RCC 7860 (cell line): ENCODE data around the gene IMP3.

Source experiments
- DNase-seq: peaks from one replicate; pipeline ENCODE4 v3.0.0-alpha.2; 2015; ENCODE audit warnings: low spot score
- FAIRE-seq: peaks from 2 replicates; lab custom pipeline; 2012; peaks lifted over from hg19 to GRCh38; lab: Jason Lieb, UNC

IMP3 gene

DNA sequence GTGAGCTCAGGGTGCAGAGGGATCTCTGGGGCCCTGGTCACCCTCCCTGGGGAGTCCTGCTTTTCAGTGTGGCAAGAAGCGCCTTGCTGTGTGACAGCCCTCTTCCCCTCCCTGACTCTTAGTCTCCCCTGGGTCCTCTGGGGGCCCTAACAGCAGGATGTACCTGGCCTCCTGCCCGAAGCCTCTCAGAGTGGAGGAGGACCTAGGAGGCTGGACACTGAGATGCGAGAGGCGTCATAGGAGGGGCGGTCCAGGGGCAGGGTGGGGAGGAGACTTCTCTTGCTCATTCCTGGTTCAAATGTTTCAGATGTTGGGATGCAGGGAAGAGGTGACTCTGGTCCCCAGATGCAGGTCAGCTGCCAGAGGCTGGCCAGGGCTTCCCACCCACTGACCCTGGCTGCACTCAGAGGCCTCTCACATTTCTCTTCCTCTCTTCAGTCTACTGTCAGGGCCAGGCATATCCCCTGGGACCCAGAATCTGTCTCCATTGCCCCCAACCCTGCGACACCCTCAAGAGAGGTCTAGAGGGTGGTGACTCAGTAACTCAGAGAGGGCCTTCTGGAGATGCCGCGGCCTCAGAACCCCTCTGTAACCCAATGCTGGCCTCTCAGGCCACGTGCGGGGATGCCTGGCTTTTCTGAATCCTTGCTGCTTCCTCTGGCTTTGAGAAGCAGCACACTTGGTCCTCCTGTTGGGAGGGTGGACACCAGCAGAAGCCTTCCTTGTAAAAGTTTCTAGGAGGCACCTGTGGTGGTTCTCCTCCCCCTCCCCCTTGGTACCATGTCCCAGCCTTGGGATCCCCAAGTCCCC is 33.6 kb upstream of the IMP3 start:
- no peak for FAIRE-seq
- no peak for DNase-seq

GRCh38 chr15:75672646-75673425 is 32.8 kb upstream of the IMP3 start:
- FAIRE-seq (no peak), DNase-seq (no peak)

DNA sequence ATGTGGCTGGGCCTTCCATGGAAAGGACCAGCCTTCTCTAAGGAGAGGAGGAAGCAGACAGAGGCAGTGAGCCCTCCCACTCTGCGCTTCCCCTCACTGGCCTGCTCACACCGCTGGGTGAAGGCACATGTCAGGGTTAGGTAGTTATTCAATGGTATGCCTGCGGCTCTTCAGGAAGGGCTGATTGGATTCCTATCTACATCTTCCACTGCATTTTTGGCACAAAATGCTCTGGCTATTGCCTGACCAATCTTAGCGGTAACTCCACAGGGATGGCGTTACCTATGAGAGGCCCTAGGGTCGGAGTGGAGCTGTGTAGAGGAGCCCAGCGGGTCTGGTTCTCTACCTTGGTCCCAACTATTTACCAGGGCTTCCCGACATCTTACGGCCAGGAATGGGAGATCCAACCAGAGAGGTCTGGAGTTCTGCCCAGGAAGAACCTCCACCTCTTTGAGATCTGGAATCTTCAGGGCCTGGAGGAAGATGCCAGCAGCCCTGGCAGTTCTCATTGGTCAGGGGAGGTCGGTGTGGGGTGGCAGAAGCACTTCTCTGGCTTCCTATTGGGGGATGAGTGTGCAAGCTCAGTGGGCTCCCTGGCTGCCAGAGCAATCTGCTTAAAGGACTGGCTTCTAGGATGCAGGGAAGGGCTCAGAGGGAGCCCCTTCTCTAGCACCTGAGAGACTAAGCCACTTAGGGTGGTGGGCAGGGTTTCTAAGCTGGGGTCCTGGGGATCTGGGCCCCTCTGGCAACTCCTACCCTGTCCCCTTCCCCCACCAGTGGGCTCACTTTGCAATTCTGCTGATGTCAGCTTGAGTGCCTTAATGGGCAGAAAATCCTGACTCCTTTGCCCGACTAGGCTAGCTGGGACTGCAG is 31.9 kb upstream of the IMP3 start:
- no peak for FAIRE-seq
- no peak for DNase-seq

DNA sequence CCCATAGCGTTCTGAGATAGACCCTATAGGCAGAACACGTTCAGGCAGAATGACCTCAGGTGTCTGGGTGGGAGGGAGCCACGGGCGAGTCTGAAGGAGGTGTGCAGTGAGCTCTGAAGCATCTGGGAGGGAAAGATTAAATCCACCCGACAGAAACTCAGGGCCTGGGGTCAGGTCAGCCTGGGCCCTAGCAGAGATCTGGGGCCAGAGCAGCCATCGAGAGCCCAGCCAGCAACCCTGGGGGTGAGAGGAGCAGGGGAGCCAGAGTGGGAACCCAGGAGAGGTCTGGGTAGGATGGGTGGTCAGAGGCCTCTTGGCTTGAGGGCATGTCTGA is 29.8 kb upstream of the IMP3 start:
- DNase-seq (no peak), FAIRE-seq (no peak)

GRCh38 chr15:75669191-75669878 is 29.3 kb upstream of the IMP3 start:
- DNase-seq (peak; percentile 59), FAIRE-seq (no peak)

- peak; percentile 98 for DNase-seq
- peak; percentile 84 for FAIRE-seq
Observed at GRCh38 chr15:75666823-75667501, 26.9 kb upstream of the IMP3 start.

- no peak for FAIRE-seq
Observed at GRCh38 chr15:75663931-75664421, 24.0 kb upstream of the IMP3 start.

DNA sequence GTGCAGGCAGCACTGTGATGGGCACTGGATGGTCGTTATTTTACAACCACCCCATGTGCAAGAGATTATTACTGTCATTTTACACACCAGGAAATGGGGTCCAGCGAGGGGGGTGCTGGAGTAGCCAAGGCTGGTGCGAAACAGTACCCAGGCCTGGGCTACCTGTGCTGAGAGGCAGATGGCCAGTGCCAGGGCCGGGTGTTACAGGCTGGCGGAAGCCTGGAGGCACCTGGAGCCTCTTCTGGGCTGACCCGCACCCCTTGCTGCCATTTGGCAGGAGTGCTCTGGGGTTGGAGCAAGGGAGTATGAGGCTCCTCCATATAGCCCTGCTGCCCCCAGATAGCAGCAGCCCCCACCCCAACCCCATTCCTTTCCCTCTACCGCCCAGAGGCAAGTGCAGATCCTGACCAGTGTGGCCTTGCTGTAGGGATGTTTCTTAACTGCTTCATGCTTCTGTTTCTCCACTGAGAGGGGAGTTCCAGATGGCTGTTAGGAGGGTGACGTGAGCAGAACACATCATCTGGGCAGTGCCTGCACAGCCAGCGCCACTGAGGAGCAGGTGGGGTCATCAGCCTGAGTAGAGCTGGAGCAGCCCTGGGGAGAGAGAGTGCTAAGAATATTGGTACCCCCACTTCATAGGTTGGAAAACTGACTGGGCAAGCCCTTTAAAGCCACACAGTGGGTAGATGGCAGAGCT is 22.9 kb upstream of the IMP3 start:
- no peak for DNase-seq
- FAIRE-seq, result no peak

More at GRCh38 chr15:75663931-75664421, 24.0 kb upstream of the IMP3 start:
- no peak for DNase-seq

DNA sequence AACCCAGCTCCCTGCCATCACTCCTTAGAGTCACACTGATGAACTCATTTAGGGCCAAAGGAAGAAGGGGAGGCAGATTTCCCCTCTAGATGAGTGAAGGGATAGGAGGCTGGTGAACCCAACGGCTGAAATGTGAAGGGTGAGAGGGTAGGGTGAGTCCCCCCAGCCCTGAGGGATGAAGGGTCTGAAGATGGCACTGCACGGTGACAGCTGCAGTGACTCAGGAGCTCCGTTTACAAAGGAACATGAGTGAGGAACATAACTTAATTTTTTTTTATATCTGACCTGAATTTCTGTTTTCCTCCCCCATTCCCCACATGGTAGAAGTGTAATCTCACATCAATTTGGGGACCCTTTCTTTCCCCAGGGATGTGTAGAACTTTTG is 21.7 kb upstream of the IMP3 start:
- FAIRE-seq, result no peak

DNA sequence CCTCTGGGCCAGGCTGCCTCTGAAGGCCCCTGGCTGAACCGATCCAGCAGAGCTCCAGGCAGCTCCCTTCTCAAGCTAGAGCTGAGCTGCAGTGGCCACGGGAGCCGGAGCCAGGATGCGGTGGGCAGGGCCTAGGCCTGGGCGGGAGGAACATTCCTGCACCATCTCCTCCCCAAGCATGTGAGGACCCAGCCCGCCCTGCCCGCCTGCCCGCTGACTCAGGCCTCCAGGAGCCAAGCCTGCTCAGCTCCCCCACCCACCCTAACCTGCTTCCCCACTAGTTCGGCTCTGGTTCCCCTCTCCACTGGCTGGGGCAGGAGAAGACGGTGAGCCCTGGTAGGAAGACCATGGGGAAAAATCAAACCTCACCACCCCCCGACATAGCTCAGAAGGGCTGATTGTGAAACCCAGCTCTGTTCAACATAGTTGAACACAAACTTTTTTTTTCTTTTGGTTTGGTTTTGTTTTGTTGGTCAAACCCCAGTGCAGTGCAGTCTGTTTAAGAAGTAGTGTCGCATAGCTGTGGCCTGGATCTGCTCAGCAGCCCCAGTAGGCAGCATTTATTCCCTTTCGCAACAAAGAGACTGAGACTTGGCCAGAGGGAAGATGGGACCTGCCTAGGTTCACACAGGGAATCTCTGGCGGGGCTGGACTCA is 21.2 kb upstream of the IMP3 start:
- FAIRE-seq (no peak), DNase-seq (peak; percentile 80)

More for the DNA sequence above, 21.7 kb upstream of the IMP3 start:
- no peak for DNase-seq

DNA sequence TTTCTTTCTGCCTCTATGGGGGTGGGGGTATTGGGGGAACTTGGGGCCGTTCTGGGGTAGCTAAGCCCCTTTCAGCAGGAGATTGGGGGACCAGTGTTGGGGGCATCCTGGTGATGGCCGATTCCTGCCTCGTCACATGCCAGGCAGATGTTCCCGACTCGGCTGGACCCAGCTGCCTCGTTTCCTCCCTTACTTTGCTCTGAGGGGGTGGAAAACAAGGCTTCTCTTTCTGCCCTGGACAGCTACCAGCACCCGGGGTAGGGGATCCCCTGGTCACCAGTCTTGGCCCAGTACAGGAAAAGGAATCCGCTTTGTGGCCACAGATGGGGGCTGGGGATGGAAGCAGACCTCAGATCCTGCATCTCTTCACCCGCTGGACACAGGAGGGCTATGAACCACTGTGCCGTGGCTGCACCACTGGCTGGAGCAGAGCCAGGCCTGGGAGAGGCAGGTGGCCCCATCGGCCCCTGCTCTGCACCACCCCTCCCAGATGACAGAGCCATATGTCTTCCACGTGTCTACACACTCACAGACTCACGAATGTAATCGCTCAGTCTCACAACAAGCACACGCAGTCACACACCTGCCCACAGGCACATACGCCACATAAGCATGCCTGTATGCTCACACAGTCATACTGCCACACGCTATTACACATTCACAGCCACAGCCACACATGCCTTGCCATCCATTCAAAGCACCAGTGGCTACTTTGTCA is 20.1 kb upstream of the IMP3 start:
- DNase-seq (no peak), FAIRE-seq (no peak)

DNA sequence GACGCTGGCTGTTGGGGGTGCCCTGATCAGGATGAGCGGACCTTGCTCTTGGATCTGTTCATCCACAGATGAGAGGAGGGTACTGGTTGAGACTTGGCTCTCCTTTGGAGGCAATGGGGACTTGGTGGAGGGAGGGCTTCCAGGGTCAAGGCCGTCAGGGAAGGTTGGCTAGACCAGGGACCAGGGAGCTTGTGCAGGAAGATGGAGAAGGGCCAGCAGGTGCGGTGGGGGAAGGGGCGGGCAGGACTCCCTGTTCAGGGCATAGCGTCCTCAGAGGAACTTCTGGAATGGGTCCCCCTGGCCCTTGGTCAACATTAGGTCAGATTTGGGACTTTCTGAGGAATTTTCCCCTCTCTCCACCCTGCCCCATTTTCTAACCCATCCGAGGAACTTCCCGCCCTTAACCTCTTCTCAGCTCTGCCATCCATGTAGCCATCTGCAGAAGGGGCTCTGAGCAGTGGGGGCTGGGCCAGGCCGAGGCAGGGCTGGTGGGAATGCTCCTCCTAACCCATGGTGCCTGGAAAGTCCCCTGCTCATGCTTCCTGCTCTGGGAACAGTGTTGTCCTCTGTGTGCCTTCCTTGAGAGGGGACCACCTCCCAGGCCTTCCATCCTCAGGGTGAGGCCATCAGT is 19.2 kb upstream of the IMP3 start:
- DNase-seq, result no peak
- no peak for FAIRE-seq

- FAIRE-seq (no peak), DNase-seq (no peak)
Observed at GRCh38 chr15:75656813-75657212, 16.8 kb upstream of the IMP3 start.

- FAIRE-seq, result no peak
- no peak for DNase-seq
Observed at GRCh38 chr15:75656331-75656730, 16.3 kb upstream of the IMP3 start.

DNA sequence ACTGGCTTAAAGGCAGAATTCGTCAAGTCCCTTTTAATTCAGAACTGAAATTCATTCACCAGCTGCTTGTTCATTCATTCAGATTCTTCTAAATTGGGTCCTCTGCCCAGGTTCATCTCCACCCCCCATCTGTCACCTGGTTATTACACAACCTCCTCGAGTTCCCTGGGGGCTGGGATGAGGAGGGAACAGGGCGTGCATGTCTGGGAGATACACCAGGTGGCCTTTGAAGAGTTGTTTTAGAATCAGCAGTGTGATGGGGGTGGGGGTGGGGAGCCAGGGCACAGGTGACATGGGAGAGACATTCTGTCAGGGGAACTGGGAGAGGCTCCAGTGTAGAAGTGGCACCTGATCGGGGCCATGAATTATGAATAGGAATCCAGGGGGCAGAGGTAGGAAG is 15.9 kb upstream of the IMP3 start:
- DNase-seq, result no peak
- FAIRE-seq, result no peak

GRCh38 chr15:75654201-75654907 is 14.3 kb upstream of the IMP3 start:
- no peak for FAIRE-seq
- DNase-seq, result no peak

GRCh38 chr15:75653347-75653913 is 13.4 kb upstream of the IMP3 start:
- DNase-seq, result no peak
- no peak for FAIRE-seq
